ENCODE results near the gene ACSL1. TPM values are rescaled to one million over a fixed set of nuclear protein-coding genes. Genes with fewer than 3 reads are reported as not detected.
A peak's percentile ranks its signal among the peaks of the same experiment; 100 is the strongest.

ACSL1 gene
- total and polyA plus RNA-seq, 2 donors, result 8.7 to 109 TPM

GRCh38 chr4:184775854-184776555 is 49.8 kb downstream of the ACSL1 start:
- Histone ChIP-seq H3K27me3 (ENCODE audit: control insufficient read depth in 2 of 2, insufficient read depth in 1 of 2, low read length in 1 of 2) (no peaks in the 10 kb centered on the region), H3K9me3 (ENCODE audit: control insufficient read depth in 2 of 2, insufficient read depth in 1 of 2, low read length in 1 of 2) (peaks cover 0 to 11% of the 10 kb centered on the region in 2 donors), H3K4me3 (ENCODE audit: low read length in 2 of 2) (no peak overlapping the region), H3K36me3 (ENCODE audit: control insufficient read depth in 2 of 2, insufficient read depth in 2 of 2, low read length in 1 of 2) (peaks cover 3 to 11% of the 10 kb centered on the region in 2 donors), H3K27ac (ENCODE audit: low read depth in 1 of 2, low read length in 1 of 2) (no peak overlapping the region), H3K4me1 (ENCODE audit: control insufficient read depth in 2 of 2, insufficient read depth in 2 of 2, low read length in 2 of 2) (no peaks in the 10 kb centered on the region)
- no peak for DNase-seq (ENCODE audit: low read depth in 6 of 9, low spot score in 9 of 9)
- WGBS, result 95% methylated on average over 13 of the region's 13 CpGs

- Histone ChIP-seq H3K27ac (ENCODE audit: low read depth in 1 of 2, low read length in 1 of 2) (no peak overlapping the region), H3K36me3 (ENCODE audit: control insufficient read depth in 2 of 2, insufficient read depth in 2 of 2, low read length in 1 of 2) (peaks cover 0 to 7% of the 10 kb centered on the region in 2 donors), H3K27me3 (ENCODE audit: control insufficient read depth in 2 of 2, insufficient read depth in 1 of 2, low read length in 1 of 2) (no peaks in the 10 kb centered on the region), H3K4me3 (ENCODE audit: low read length in 2 of 2) (no peak overlapping the region), H3K4me1 (ENCODE audit: control insufficient read depth in 2 of 2, insufficient read depth in 2 of 2, low read length in 2 of 2) (no peaks in the 10 kb centered on the region), H3K9me3 (ENCODE audit: control insufficient read depth in 2 of 2, insufficient read depth in 1 of 2, low read length in 1 of 2) (peaks cover 0 to 7% of the 10 kb centered on the region in 2 donors)
- WGBS, result 97% methylated on average over 7 of the region's 7 CpGs
- no peak for DNase-seq (ENCODE audit: low read depth in 6 of 9, low spot score in 9 of 9)
These were observed 51.6 kb downstream of the ACSL1 start for GRCh38 chr4:184774152-184774551.

- Histone ChIP-seq H3K4me3 (ENCODE audit: low read length in 2 of 2) (no peak overlapping the region), H3K36me3 (ENCODE audit: control insufficient read depth in 2 of 2, insufficient read depth in 2 of 2, low read length in 1 of 2) (peaks cover 4 to 16% of the 10 kb centered on the region in 2 donors), H3K27me3 (ENCODE audit: control insufficient read depth in 2 of 2, insufficient read depth in 1 of 2, low read length in 1 of 2) (no peaks in the 10 kb centered on the region), H3K27ac (ENCODE audit: low read depth in 1 of 2, low read length in 1 of 2) (no peak overlapping the region), H3K4me1 (ENCODE audit: control insufficient read depth in 2 of 2, insufficient read depth in 2 of 2, low read length in 2 of 2) (no peaks in the 10 kb centered on the region), H3K9me3 (ENCODE audit: control insufficient read depth in 2 of 2, insufficient read depth in 1 of 2, low read length in 1 of 2) (no peaks in the 10 kb centered on the region)
- no peak for DNase-seq (ENCODE audit: low read depth in 6 of 9, low spot score in 9 of 9)
- 98% methylated on average over 1 of the region's 1 CpG for WGBS
These were observed 54.4 kb downstream of the ACSL1 start for GRCh38 chr4:184771416-184771815.

GRCh38 chr4:184769141-184769765 is 56.5 kb downstream of the ACSL1 start:
- H3K36me3 ChIP-seq (ENCODE audit: control insufficient read depth in 2 of 2, insufficient read depth in 2 of 2, low read length in 1 of 2), result peaks cover 5 to 26% of the 10 kb centered on the region in 2 donors
- no peaks in the 10 kb centered on the region for H3K9me3 ChIP-seq (ENCODE audit: control insufficient read depth in 2 of 2, insufficient read depth in 1 of 2, low read length in 1 of 2)
- H3K27me3 ChIP-seq (ENCODE audit: control insufficient read depth in 2 of 2, insufficient read depth in 1 of 2, low read length in 1 of 2), result no peaks in the 10 kb centered on the region
- H3K27ac ChIP-seq (ENCODE audit: low read depth in 1 of 2, low read length in 1 of 2), result no peak overlapping the region
- no peak overlapping the region for H3K4me3 ChIP-seq (ENCODE audit: low read length in 2 of 2)
- no peaks in the 10 kb centered on the region for H3K4me1 ChIP-seq (ENCODE audit: control insufficient read depth in 2 of 2, insufficient read depth in 2 of 2, low read length in 2 of 2)
- 68% methylated on average over 7 of the region's 7 CpGs for WGBS
- DNase-seq (ENCODE audit: low read depth in 6 of 9, low spot score in 9 of 9), result peak in 1 of 9 donors; percentile 19

GRCh38 chr4:184768296-184768695 is 57.5 kb downstream of the ACSL1 start:
- DNase-seq (ENCODE audit: low read depth in 6 of 9, low spot score in 9 of 9), result no peak
- H3K27ac ChIP-seq (ENCODE audit: low read depth in 1 of 2, low read length in 1 of 2), result no peak overlapping the region
- no peaks in the 10 kb centered on the region for H3K27me3 ChIP-seq (ENCODE audit: control insufficient read depth in 2 of 2, insufficient read depth in 1 of 2, low read length in 1 of 2)
- H3K9me3 ChIP-seq (ENCODE audit: control insufficient read depth in 2 of 2, insufficient read depth in 1 of 2, low read length in 1 of 2), result no peaks in the 10 kb centered on the region
- peaks cover 0 to 3% of the 10 kb centered on the region in 2 donors for H3K4me1 ChIP-seq (ENCODE audit: control insufficient read depth in 2 of 2, insufficient read depth in 2 of 2, low read length in 2 of 2)
- no peak overlapping the region for H3K4me3 ChIP-seq (ENCODE audit: low read length in 2 of 2)
- WGBS, result 98% methylated on average over 5 of the region's 5 CpGs
- H3K36me3 ChIP-seq (ENCODE audit: control insufficient read depth in 2 of 2, insufficient read depth in 2 of 2, low read length in 1 of 2), result peaks cover 5 to 24% of the 10 kb centered on the region in 2 donors

- Histone ChIP-seq H3K27ac (ENCODE audit: low read depth in 1 of 2, low read length in 1 of 2) (no peak overlapping the region), H3K4me1 (ENCODE audit: control insufficient read depth in 2 of 2, insufficient read depth in 2 of 2, low read length in 2 of 2) (peaks cover 9 to 19% of the 10 kb centered on the region in 2 donors), H3K36me3 (ENCODE audit: control insufficient read depth in 2 of 2, insufficient read depth in 2 of 2, low read length in 1 of 2) (peaks cover 5 to 26% of the 10 kb centered on the region in 2 donors), H3K27me3 (ENCODE audit: control insufficient read depth in 2 of 2, insufficient read depth in 1 of 2, low read length in 1 of 2) (no peaks in the 10 kb centered on the region), H3K4me3 (ENCODE audit: low read length in 2 of 2) (no peak overlapping the region), H3K9me3 (ENCODE audit: control insufficient read depth in 2 of 2, insufficient read depth in 1 of 2, low read length in 1 of 2) (no peaks in the 10 kb centered on the region)
- DNase-seq (ENCODE audit: low read depth in 6 of 9, low spot score in 9 of 9), result no peak
- whole genome bisulfite sequencing, result 97% methylated on average over 9 of the region's 9 CpGs
These were observed 59.3 kb downstream of the ACSL1 start for GRCh38 chr4:184766446-184766845.

- Histone ChIP-seq H3K27me3 (ENCODE audit: control insufficient read depth in 2 of 2, insufficient read depth in 1 of 2, low read length in 1 of 2) (no peaks in the 10 kb centered on the region), H3K36me3 (ENCODE audit: control insufficient read depth in 2 of 2, insufficient read depth in 2 of 2, low read length in 1 of 2) (peaks cover 5 to 26% of the 10 kb centered on the region in 2 donors), H3K27ac (ENCODE audit: low read depth in 1 of 2, low read length in 1 of 2) (no peak overlapping the region), H3K9me3 (ENCODE audit: control insufficient read depth in 2 of 2, insufficient read depth in 1 of 2, low read length in 1 of 2) (no peaks in the 10 kb centered on the region), H3K4me1 (ENCODE audit: control insufficient read depth in 2 of 2, insufficient read depth in 2 of 2, low read length in 2 of 2) (peaks cover 9 to 19% of the 10 kb centered on the region in 2 donors), H3K4me3 (ENCODE audit: low read length in 2 of 2) (no peak overlapping the region)
- no peak for DNase-seq (ENCODE audit: low read depth in 6 of 9, low spot score in 9 of 9)
- WGBS, result 96% methylated on average over 21 of the region's 21 CpGs
These were observed 60.1 kb downstream of the ACSL1 start for GRCh38 chr4:184765473-184766340.

GRCh38 chr4:184764601-184765000 is 61.2 kb downstream of the ACSL1 start:
- H3K27me3 ChIP-seq (ENCODE audit: control insufficient read depth in 2 of 2, insufficient read depth in 1 of 2, low read length in 1 of 2), result no peaks in the 10 kb centered on the region
- H3K36me3 ChIP-seq (ENCODE audit: control insufficient read depth in 2 of 2, insufficient read depth in 2 of 2, low read length in 1 of 2), result peaks cover 10 to 26% of the 10 kb centered on the region in 2 donors
- no peak overlapping the region for H3K4me3 ChIP-seq (ENCODE audit: low read length in 2 of 2)
- peaks cover 9 to 19% of the 10 kb centered on the region in 2 donors for H3K4me1 ChIP-seq (ENCODE audit: control insufficient read depth in 2 of 2, insufficient read depth in 2 of 2, low read length in 2 of 2)
- H3K27ac ChIP-seq (ENCODE audit: low read depth in 1 of 2, low read length in 1 of 2), result no peak overlapping the region
- no peaks in the 10 kb centered on the region for H3K9me3 ChIP-seq (ENCODE audit: control insufficient read depth in 2 of 2, insufficient read depth in 1 of 2, low read length in 1 of 2)
- DNase-seq (ENCODE audit: low read depth in 6 of 9, low spot score in 9 of 9), result no peak
- WGBS, result 97% methylated on average over 4 of the region's 4 CpGs
